ELR (cell line): Measurements from ENCODE around the gene DLG3.

ENCODE experiments used
- DNase-seq: peaks from one replicate; pipeline ENCODE4 v3.0.0-alpha.2; 2015; ENCODE audit warnings: low read depth

Gene DLG3

GRCh38 chrX:70525733-70526132 lies 81.1 kb downstream of the DLG3 start:
- no peak for DNase-seq

GRCh38 chrX:70527053-70527452 lies 82.4 kb downstream of the DLG3 start:
- no peak for DNase-seq

GRCh38 chrX:70527610-70528345 lies 83.1 kb downstream of the DLG3 start:
- no peak for DNase-seq

GRCh38 chrX:70535198-70535597 lies 90.6 kb downstream of the DLG3 start:
- no peak for DNase-seq

GRCh38 chrX:70549429-70549828 lies 104.8 kb downstream of the DLG3 start:
- no peak for DNase-seq

GRCh38 chrX:70552130-70552704 lies 107.6 kb downstream of the DLG3 start:
- no peak for DNase-seq

- DNase-seq = no peak
These were observed 108.9 kb downstream of the DLG3 start for GRCh38 chrX:70553516-70553915.

GRCh38 chrX:70554081-70554480 lies 109.4 kb downstream of the DLG3 start:
- DNase-seq = peak; percentile 34

- no peak for DNase-seq
These were observed 109.9 kb downstream of the DLG3 start for GRCh38 chrX:70554523-70554922.

- DNase-seq = no peak
These were observed 110.3 kb downstream of the DLG3 start for GRCh38 chrX:70554948-70555347.
